ENCODE measurements around the gene ABLIM1. TPM values are rescaled to one million over a fixed set of nuclear protein-coding genes. Genes with fewer than 3 reads are reported as not detected.

Gene ABLIM1
- total RNA-seq, 4 donors from 2014 or later = 41.2 to 128 (median 97.3) TPM

DNA sequence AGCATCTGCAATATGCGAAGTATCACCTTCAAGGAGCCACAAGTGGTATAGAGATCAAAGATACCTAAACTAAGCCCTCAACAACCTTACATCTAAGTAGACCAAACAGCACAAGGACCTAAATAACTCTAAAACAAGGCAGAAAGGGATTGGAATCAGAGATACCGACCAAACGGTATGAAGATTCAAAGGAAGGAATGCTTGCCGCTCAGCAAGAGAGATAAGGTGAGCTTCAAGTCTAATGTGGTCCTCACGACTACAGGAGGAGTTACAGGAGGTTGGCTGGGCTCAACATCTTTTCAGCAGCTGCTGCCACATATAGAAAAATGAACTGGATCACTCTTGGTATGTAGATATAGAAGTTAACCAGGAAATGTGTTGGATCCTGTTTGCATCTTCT is 11.6 kb downstream of the ABLIM1 start:
- Histone ChIP-seq H3K4me3 (no peak overlapping the region), H3K4me1 (peaks cover 0 to 3% of the 10 kb centered on the region in 2 donors), H3K36me3 (no peaks in the 10 kb centered on the region), H3K9me3 (no peaks in the 10 kb centered on the region), H3K27me3 (no peaks in the 10 kb centered on the region), H3K27ac (no peak overlapping the region)
- intact Hi-C loops (cut with DNase I; ENCODE audit: low total_unique reads) = no loop called here
- TF ChIP-seq, protein P1, sequence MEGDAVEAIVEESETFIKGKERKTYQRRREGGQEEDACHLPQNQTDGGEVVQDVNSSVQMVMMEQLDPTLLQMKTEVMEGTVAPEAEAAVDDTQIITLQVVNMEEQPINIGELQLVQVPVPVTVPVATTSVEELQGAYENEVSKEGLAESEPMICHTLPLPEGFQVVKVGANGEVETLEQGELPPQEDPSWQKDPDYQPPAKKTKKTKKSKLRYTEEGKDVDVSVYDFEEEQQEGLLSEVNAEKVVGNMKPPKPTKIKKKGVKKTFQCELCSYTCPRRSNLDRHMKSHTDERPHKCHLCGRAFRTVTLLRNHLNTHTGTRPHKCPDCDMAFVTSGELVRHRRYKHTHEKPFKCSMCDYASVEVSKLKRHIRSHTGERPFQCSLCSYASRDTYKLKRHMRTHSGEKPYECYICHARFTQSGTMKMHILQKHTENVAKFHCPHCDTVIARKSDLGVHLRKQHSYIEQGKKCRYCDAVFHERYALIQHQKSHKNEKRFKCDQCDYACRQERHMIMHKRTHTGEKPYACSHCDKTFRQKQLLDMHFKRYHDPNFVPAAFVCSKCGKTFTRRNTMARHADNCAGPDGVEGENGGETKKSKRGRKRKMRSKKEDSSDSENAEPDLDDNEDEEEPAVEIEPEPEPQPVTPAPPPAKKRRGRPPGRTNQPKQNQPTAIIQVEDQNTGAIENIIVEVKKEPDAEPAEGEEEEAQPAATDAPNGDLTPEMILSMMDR (IDR thresholded peaks at IDR 0.05) = no peak
- no peak for TF ChIP-seq POLR2A (IDR thresholded peaks at IDR 0.05)
- no peak for DNase-seq

DNA sequence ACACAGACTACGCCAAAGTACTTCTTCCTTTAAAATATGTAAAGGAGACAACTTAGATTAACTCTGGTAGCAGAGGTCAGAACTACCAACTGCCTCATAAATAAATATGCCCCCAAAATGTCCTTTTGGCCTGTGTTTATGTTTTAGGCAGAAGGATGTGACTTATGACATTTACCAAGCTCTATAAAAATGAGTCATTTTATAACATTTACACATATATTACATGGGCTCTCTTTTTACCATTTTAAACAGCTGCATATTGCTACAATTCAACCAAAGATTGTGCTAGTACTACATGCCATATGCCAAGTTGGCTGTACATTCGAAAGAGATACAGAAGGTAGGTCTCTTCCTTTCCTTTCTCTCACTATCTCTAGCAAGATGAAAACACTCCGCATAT is 12.4 kb downstream of the ABLIM1 start:
- no peak for DNase-seq
- H3K27me3 ChIP-seq = no peaks in the 10 kb centered on the region
- no peak for TF ChIP-seq POLR2A (IDR thresholded peaks at IDR 0.05)
- TF ChIP-seq, protein P1 (IDR thresholded peaks at IDR 0.05) = no peak
- no peaks in the 10 kb centered on the region for H3K9me3 ChIP-seq
- H3K36me3 ChIP-seq = no peaks in the 10 kb centered on the region
- peaks cover 0 to 3% of the 10 kb centered on the region in 2 donors for H3K4me1 ChIP-seq
- intact Hi-C loops (cut with DNase I; ENCODE audit: low total_unique reads) = no loop called here
- no peak overlapping the region for H3K4me3 ChIP-seq
- no peak overlapping the region for H3K27ac ChIP-seq

DNA sequence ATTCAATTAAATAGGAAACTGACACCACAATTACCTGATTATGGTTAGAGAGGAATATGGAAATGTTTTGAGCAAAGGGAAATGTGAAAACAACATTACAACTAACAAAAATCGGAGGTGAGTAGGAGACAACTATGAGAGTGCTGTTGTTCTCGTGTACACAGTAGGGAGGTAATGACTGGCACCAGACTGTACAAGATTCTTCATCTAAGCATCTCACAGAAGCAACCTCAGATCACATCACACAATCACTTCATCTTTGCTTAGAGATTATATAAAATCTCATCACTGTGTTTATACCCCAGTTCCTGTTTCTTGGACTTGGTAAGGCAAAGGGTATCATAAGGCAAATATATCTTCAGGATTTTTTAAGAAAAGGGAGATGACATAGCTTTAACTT is 14.9 kb downstream of the ABLIM1 start:
- H3K27ac ChIP-seq = no peak overlapping the region

DNA sequence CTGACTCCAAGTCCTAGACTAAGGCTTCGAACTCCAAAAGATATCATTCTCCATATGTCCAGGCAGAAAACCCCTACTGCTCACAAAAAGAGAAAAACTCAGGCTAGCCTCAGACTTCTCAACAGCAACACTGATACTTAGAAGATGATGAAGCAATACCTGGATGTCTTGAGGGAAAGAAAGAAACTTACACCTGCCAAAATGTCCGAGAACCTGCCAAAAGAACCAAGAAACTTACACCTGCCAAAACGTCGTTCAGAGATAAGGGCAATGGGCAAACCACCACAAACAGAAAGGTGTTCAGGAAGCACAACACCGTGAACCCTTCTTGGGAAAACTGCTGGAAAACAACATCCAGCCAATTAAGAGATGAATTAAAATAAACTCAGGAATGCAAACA is 15.3 kb downstream of the ABLIM1 start:
- peaks cover 0 to 1% of the 10 kb centered on the region in 2 donors for H3K4me1 ChIP-seq
- no peak overlapping the region for H3K4me3 ChIP-seq
- H3K27me3 ChIP-seq = no peaks in the 10 kb centered on the region
- no peak overlapping the region for H3K27ac ChIP-seq
- TF ChIP-seq POLR2A (IDR thresholded peaks at IDR 0.05) = no peak
- TF ChIP-seq, protein P1 (IDR thresholded peaks at IDR 0.05) = no peak
- H3K36me3 ChIP-seq = no peaks in the 10 kb centered on the region
- DNase-seq = no peak
- H3K9me3 ChIP-seq = no peaks in the 10 kb centered on the region
- intact Hi-C loops (cut with DNase I; ENCODE audit: low total_unique reads) = no loop called here

More for the DNA sequence above, 14.9 kb downstream of the ABLIM1 start:
- no peak for TF ChIP-seq POLR2A (IDR thresholded peaks at IDR 0.05)
- TF ChIP-seq, protein P1 (IDR thresholded peaks at IDR 0.05) = no peak
- Histone ChIP-seq H3K27me3 (no peaks in the 10 kb centered on the region), H3K9me3 (no peaks in the 10 kb centered on the region), H3K4me3 (no peak overlapping the region), H3K4me1 (peaks cover 0 to 3% of the 10 kb centered on the region in 2 donors), H3K36me3 (no peaks in the 10 kb centered on the region)
- intact Hi-C loops (cut with DNase I; ENCODE audit: low total_unique reads) = no loop called here
- DNase-seq = no peak

DNA sequence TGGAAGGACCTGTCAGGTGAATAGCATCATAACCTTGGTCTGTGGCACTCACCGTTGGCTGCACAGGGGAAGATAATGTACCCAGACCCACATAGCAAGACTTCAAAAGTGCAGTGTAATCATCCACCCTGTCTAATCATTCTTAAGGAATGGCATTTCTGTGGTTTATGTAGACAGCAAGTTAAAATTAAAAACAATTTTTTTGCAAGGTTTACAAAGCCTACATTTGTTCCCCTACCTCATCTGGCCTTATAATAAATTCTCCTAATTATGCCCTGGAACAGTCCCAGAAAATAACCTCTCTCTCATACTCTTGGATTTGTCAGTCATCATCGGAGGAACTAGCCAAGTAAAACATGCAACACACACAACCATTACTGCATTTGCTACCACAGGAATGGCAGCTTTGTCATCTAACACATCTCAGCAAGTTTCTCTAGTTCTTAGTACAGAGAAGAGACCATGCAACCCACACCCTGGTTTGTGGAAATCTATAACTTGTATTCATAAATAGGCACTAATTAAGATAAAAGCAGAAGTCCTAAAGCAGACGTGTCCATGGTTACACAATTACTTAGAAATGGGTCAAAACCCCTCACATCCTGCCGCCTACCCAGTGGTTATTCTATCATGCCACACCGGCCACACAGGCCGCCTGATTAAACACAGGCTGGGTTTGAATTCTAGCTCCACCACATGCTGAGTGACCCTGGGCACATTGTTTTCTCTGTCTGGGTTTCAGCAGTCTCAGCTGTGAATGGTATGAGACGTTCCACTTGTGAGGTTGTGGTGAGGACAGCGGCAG is 19.1 kb downstream of the ABLIM1 start:
- no peak for DNase-seq
- intact Hi-C loops (cut with DNase I; ENCODE audit: low total_unique reads) = no loop called here

More for the DNA sequence above, 19.1 kb downstream of the ABLIM1 start:
- no peaks in the 10 kb centered on the region for H3K9me3 ChIP-seq
- no peak overlapping the region for H3K4me3 ChIP-seq
- TF ChIP-seq, protein P1 (IDR thresholded peaks at IDR 0.05) = no peak
- no peak for TF ChIP-seq POLR2A (IDR thresholded peaks at IDR 0.05)
- H3K4me1 ChIP-seq = peaks cover 0 to 10% of the 10 kb centered on the region in 2 donors
- no peak overlapping the region for H3K27ac ChIP-seq
- no peaks in the 10 kb centered on the region for H3K27me3 ChIP-seq
- H3K36me3 ChIP-seq = no peaks in the 10 kb centered on the region
